HCT116 (cell line): ENCODE measurements around the gene MBD5.

Experiments
- CEBPB ChIP-seq: IDR thresholded peaks from 2 replicates; pipeline ENCODE4 v1.6.1; 2012; ENCODE audit warnings: low read depth
- EGR1 ChIP-seq: IDR thresholded peaks from 2 replicates; pipeline ENCODE4 v1.6.1; 2012; ENCODE audit warnings: low read depth
- EZH2 ChIP-seq: fragments of 200-600 bp; sonication (generic); IDR thresholded peaks from 2 replicates; pipeline ENCODE4 v1.6.1; 2017; ENCODE audit warnings: antibody characterized with exemption, mixed run types
- POLR2A ChIP-seq: IDR thresholded peaks from 2 replicates; pipeline ENCODE4 v1.7.0; 2011; ENCODE audit warnings: borderline replicate concordance; ENCODE audit not compliant: insufficient read depth, insufficient read length; ENCODE audit errors: extremely low read depth
- POLR2AphosphoS5 ChIP-seq: IDR thresholded peaks from 2 replicates; pipeline ENCODE4 v1.6.1; 2011; ENCODE audit warnings: mild to moderate bottlenecking, low read depth, low read length, moderate library complexity
- SIN3A ChIP-seq: IDR thresholded peaks from 2 replicates; pipeline ENCODE4 v1.6.1; 2012; ENCODE audit warnings: low read depth
- SP1 ChIP-seq: IDR thresholded peaks from 2 replicates; pipeline ENCODE4 v1.6.1; 2012; ENCODE audit warnings: low read depth
- TF ChIP-seq, protein P1 (sequence below), 3 experiments: fragments of 200-600 bp in 1 of 3; sonication (generic) in 1 of 3; IDR thresholded peaks in 2 of 3; conservative IDR thresholded peaks in 1 of 3; 2 replicates each; pipeline ENCODE4 v1.5.1; 2012 to 2017; ENCODE audit warnings: low read depth in 2 of 3, low read length in 2 of 3, antibody characterized with exemption in 1 of 3, borderline replicate concordance in 1 of 3, control low read depth in 1 of 3, mild to moderate bottlenecking in 1 of 3, mixed read lengths in 1 of 3, mixed run types in 1 of 3, moderate library complexity in 1 of 3; ENCODE audit not compliant: insufficient read depth in 1 of 3
- TF ChIP-seq, protein P2 (sequence below): IDR thresholded peaks from 2 replicates; pipeline ENCODE4 v1.6.1; 2011; ENCODE audit warnings: mild to moderate bottlenecking, low read length, moderate library complexity; ENCODE audit not compliant: insufficient replicate concordance; ENCODE audit errors: extremely low read depth

DNA sequence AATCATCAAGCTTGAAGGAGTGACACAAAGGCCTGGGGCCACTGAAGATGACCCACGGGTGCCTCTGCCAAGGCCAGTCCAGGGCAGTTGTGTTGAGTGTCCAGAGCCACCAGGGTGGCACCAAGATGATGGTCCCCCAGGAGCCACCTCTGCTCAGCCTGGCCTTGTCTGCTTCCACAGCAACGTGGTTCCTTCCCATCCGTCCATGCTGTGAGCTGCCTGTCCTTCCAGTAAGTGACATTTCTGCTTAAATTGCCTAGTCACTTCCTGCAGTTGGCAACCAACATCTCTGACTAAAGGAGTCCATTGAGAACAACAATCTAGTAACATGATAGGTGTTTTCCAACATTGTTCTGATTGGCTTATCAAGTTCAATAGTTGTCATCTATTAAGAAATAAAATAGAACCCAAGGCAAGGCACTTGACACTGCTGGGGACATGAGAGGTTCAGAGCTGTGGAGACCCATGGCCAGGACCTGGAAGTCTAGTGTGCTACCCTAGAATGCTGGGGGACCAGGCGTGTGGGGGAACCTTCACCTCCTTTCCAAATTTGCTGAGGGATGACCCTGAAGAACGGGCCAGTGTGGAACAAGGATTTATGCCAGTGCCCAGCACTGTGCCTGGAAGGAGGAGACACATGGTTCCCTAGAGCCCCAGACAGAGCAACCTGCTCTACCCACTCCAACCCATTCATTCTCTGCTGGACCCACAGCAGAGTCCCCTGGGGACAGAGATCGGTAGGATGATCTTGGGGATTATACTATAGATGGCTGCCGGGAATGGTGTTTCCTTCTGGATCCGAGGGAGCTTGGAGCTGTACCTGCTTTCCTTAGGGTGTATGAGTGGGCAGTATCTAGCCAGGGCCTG, 524.7 kb downstream of the MBD5 start:
- TF ChIP-seq, protein P1, sequence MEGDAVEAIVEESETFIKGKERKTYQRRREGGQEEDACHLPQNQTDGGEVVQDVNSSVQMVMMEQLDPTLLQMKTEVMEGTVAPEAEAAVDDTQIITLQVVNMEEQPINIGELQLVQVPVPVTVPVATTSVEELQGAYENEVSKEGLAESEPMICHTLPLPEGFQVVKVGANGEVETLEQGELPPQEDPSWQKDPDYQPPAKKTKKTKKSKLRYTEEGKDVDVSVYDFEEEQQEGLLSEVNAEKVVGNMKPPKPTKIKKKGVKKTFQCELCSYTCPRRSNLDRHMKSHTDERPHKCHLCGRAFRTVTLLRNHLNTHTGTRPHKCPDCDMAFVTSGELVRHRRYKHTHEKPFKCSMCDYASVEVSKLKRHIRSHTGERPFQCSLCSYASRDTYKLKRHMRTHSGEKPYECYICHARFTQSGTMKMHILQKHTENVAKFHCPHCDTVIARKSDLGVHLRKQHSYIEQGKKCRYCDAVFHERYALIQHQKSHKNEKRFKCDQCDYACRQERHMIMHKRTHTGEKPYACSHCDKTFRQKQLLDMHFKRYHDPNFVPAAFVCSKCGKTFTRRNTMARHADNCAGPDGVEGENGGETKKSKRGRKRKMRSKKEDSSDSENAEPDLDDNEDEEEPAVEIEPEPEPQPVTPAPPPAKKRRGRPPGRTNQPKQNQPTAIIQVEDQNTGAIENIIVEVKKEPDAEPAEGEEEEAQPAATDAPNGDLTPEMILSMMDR (IDR thresholded peaks at IDR 0.05 in 2 of 3, conservative IDR thresholded peaks at IDR 0.05 in 1 of 3; ENCODE audit: borderline replicate concordance in 1 of 3, insufficient read depth in 1 of 3, low read depth in 2 of 3, low read length in 2 of 3): no peak
- TF ChIP-seq POLR2A (no peak), POLR2AphosphoS5 (no peak), SIN3A (no peak), EGR1 (no peak), EZH2 (no peak), CEBPB (no peak), SP1 (no peak)
- TF ChIP-seq, protein P2, sequence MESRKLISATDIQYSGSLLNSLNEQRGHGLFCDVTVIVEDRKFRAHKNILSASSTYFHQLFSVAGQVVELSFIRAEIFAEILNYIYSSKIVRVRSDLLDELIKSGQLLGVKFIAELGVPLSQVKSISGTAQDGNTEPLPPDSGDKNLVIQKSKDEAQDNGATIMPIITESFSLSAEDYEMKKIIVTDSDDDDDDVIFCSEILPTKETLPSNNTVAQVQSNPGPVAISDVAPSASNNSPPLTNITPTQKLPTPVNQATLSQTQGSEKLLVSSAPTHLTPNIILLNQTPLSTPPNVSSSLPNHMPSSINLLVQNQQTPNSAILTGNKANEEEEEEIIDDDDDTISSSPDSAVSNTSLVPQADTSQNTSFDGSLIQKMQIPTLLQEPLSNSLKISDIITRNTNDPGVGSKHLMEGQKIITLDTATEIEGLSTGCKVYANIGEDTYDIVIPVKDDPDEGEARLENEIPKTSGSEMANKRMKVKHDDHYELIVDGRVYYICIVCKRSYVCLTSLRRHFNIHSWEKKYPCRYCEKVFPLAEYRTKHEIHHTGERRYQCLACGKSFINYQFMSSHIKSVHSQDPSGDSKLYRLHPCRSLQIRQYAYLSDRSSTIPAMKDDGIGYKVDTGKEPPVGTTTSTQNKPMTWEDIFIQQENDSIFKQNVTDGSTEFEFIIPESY: no peak
